K562 (cell line): Measurements from ENCODE around the gene FAM193A.

Experiments
- CHD1 ChIP-seq: fragments of 200-600 bp; sonication (generic); IDR thresholded peaks from one replicate; pipeline ENCODE4 v1.6.1; 2012; ENCODE audit warnings: mild to moderate bottlenecking, moderate library complexity, low read length, inconsistent platforms
- CTCF ChIP-seq, 3 experiments: IDR thresholded peaks in 2 of 3; conservative IDR thresholded peaks in 1 of 3; 2 replicates each; pipeline ENCODE4 v1.5.1; 2011 to 2012; ENCODE audit warnings: low read length in 3 of 3, mild to moderate bottlenecking in 3 of 3, control low read depth in 2 of 3, improper control_type of control experiment in 1 of 3, inconsistent platforms in 1 of 3, low read depth in 1 of 3, mixed read lengths in 1 of 3, moderate library complexity in 1 of 3; ENCODE audit not compliant: insufficient read depth in 2 of 3
- NEUROD1 ChIP-seq: fragments of 150-350 bp; IDR thresholded peaks from 2 replicates; pipeline ENCODE4 v1.6.1; 2014; ENCODE audit warnings: borderline replicate concordance, low read length, low read depth; ENCODE audit not compliant: partially characterized antibody
- PREB ChIP-seq: sonication (generic); formaldehyde crosslinking; IDR thresholded peaks from 2 replicates; pipeline ENCODE4 v1.8.1; 2023; ENCODE audit warnings: mild to moderate bottlenecking, missing genetic modification reagents
- RAD21 ChIP-seq, 2 experiments: fragments of 250-450 bp in 1 of 2; fragments of 450-650 bp in 1 of 2; sonication (Bioruptor Pico) in 1 of 2; formaldehyde crosslinking in 1 of 2; IDR thresholded peaks in 1 of 2; conservative IDR thresholded peaks in 1 of 2; 2 replicates each; pipeline versions ENCODE4 v1.4.0 to v1.8.0; 2020 to 2022; ENCODE audit warnings: mild to moderate bottlenecking in 2 of 2, moderate library complexity in 1 of 2
- ZNF41 ChIP-seq: fragments of 250-450 bp; sonication (Bioruptor Pico); conservative IDR thresholded peaks from 2 replicates; pipeline ENCODE4 v1.4.0; 2020; ENCODE audit warnings: mild to moderate bottlenecking
- ZNF592 ChIP-seq: fragments of 450-650 bp; IDR thresholded peaks from 2 replicates; pipeline ENCODE4 v1.6.1; 2017; ENCODE audit warnings: antibody characterized with exemption, mild to moderate bottlenecking

- TF ChIP-seq RAD21 (CRISPR knock-in tag; conservative IDR thresholded peaks at IDR 0.05 in 1 of 2, IDR thresholded peaks at IDR 0.05 in 1 of 2) (no peak), PREB (CRISPR knock-in tag) (no peak), NEUROD1 (no peak), ZNF41 (CRISPR knock-in tag) (no peak), ZNF592 (no peak), CTCF (IDR thresholded peaks at IDR 0.05 in 2 of 3, conservative IDR thresholded peaks at IDR 0.05 in 1 of 3; ENCODE audit: insufficient read depth in 2 of 3, low read depth in 1 of 3, low read length in 3 of 3) (no peak), CHD1 (no peak)
Measured at GRCh38 chr4:2685541-2685940, 149.1 kb downstream of the FAM193A start.
